Forelimb muscle (tissue), 1 donor: ENCODE data around the gene PDE3B. TPM values are rescaled to one million over a fixed set of nuclear protein-coding genes. Genes with fewer than 3 reads are reported as not detected.
"Not testable (repeated sequence)": the region's sequence is repeated elsewhere in the genome, so short reads cannot be mapped to it uniquely, and the experiment has no call there.

Experiments
- DNase-seq: peaks from one replicate; pipeline ENCODE4 v3.0.0-alpha.2; 2013; ENCODE audit warnings: low read depth
- polyA plus RNA-seq: library from polyadenylated mRNA; unstranded; fragments of 120-200 nt; gene quantifications from one replicate; pipeline ENCODE4 v1.2.1, GENCODE V29; 2013; ENCODE audit not compliant: insufficient read length

The PDE3B gene
- polyA plus RNA-seq, 1 donor, result 0.96 TPM

DNA sequence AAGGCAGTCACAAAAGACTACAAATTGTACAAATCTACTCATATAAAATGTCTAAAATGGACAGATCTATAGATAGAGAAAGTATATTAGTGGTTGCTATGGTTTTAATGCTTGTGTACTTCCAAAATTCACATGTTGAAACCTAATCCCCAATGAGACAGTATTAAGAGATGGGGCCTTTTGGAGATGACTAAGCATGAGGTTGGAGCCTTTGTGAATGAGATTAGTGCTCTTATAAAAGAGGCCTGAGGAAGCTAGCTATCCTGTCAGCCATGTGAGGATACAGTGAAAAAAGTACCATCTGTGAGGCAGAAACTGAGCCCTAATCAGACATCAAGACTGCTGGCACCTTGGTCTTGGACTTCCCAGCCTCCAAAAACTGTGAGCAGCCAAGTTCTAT, 165.9 kb downstream of the PDE3B start:
- no peak for DNase-seq

DNA sequence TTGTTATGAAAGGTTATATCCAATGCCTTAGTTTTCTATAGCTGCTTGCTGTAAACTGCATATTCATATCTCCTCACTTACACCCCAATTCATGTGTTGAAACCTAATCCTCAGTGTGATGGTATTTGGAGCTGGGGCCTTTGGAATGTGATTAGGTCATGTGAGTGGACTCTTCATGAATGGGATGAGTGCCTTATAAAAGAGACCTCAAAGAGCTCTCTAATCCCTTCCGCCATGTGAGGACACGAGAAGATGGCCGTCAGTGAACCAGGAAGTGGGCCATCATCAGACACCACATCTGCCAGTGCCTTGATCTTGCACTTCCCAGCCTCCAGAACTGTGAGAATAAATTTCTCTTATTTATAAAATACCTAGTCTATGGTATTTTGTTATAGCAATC, 169.2 kb downstream of the PDE3B start:
- no peak for DNase-seq

DNA sequence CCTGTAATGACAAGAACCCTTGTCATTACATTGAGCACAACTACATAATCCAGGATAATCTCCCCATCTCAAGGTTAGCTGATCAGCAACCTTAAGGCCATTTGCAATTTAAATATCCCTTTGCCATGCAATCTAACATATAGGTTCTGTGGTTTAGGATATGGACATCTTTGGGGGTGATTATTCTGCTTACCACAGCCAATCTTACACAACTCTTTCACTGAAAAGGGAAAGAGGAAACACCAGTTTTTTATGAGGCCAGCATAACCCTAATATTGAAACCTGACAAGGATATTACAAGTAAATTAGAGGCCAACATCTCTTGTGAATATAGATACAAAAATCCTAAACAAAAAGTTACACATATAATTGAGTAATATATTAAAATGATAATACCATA, 169.9 kb downstream of the PDE3B start:
- DNase-seq, result no peak

GRCh38 chr11:14818779-14819178, 175.2 kb downstream of the PDE3B start:
- DNase-seq, result no peak

DNA sequence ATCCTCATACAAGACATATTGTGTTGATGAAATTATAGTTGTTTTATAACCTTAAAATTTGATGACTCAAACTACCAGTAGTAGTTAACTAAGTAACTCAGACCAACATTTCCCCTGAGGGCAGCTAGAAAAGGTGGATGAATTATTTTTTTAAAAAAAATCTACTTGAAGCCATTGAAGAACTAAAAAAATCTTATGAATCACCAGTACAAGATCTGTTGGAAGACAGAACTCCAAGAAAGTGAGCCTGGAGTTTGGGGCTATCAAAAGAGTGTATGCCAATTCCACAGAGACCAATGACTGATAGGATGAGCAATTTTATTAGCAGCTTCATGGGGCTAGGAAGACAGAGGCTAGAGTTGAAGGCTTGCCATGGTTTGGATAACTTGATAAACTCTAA, 176.0 kb downstream of the PDE3B start:
- DNase-seq, result no peak

DNA sequence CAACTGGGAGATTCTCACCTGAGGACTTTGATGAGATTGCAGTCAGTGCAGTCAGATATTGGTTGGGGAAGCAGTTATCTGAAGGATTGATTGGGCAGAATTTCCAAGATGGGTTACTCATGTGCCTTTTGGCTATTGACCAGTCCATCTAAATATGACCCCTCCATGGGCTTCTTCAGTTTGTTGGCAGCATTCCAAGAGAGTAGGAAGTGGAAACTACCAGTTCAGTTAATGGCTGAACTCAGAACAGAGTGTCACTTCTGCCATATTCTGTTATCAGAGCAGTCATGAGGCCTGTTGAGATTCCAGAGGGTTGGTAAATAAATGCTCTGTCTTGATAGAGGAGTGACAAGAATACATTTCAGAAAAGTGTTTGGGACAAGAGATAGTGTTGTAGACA, 177.4 kb downstream of the PDE3B start:
- no peak for DNase-seq

- DNase-seq, result no peak
Measured at GRCh38 chr11:14826600-14826999, 183.0 kb downstream of the PDE3B start.

DNA sequence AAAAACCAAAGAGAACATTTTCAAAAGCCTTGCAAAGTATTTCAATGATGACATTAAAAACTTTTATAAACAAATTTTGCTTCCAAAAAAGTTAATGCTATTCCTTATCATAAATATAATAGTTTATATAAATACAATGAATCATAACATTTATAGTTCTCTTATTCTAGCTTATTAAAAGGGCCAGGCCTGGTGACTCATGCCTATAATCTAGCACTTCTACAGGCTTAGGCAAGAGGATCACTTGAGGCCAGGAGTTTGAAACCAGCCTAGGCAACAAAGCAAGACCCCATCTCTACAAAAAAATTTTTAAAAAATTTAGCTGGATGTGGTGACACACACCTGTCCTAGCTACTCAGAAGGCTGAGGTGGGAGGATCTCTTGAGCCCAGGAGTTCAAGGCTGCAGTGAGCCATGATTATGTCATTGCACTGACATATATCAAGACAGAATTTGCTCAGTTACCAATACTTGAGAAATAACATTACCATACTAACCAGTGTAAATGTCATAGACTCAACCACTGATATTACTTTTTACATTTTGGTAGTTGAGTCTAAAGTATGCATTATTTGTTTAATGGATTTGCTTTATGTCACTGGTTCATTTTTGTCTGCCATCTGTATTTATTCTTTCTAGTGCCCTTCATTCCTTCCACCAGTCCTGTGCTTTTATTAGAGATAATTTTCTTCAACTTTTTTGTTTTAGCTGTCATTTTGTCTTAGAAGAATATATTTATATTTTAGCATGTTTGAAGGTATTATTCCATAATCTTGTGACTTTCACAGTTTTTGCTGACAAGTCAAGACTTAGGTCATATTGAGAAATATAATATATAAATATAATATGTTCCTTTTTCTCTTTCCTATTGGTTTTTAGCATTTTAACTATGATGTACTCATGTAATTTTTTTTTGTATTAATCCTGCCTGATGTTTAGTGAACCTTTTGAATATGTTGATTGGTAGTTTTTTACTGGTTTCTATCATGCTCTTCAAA, 192.2 kb downstream of the PDE3B start:
- DNase-seq, result no peak

GRCh38 chr11:14842002-14842401, 198.4 kb downstream of the PDE3B start:
- no peak for DNase-seq

GRCh38 chr11:14852571-14853177, 209.1 kb downstream of the PDE3B start:
- DNase-seq, result no peak

- DNase-seq, result no peak
Measured at GRCh38 chr11:14854057-14854456, 210.5 kb downstream of the PDE3B start.

GRCh38 chr11:14855890-14856289, 212.3 kb downstream of the PDE3B start:
- DNase-seq, result no peak

- no peak for DNase-seq
Measured at GRCh38 chr11:14857621-14858020, 214.0 kb downstream of the PDE3B start.

GRCh38 chr11:14858404-14858803, 214.8 kb downstream of the PDE3B start:
- no peak for DNase-seq

- DNase-seq, result no peak
Measured at GRCh38 chr11:14860511-14860910, 216.9 kb downstream of the PDE3B start.

DNA sequence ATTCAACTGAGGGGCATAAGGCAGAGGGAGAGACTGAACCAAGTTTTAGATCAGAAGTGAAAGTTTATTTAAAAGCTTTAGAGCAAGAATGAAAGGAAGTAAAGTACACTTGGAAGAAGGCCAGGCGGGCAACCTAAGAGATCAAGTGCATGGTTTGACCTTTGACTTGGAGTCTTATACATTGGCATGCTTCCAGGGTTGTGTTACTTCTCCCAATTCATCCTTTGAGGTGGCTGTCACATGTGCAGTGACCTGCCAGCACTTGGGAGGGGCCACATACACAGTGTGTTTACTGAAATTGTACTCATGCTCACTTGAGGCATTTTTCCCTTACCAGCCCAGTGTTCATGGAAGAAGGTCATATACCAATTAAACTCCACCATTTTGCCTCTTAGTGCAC, 218.1 kb downstream of the PDE3B start:
- DNase-seq, result no peak

GRCh38 chr11:14863775-14864174, 220.2 kb downstream of the PDE3B start:
- not testable (repeated sequence) for DNase-seq

DNA sequence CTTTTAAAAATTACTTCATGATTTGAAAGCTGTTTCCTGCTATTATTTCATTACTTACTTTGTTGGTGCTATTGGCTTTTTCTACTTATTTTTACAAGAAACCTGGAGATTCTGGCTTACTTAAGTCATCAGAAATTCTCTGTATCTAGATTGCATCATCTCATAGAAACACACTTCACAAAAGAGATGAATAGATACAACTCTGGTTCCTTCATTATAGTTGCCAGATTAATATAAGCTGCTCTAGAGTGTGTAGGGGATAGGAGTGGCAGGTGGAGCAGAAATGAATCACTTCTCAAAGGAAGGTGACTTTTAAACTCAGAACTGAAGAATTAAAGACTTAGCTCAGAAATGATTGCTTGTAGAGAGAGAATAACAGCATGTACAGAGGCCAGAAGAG, 228.4 kb downstream of the PDE3B start:
- DNase-seq, result no peak

DNA sequence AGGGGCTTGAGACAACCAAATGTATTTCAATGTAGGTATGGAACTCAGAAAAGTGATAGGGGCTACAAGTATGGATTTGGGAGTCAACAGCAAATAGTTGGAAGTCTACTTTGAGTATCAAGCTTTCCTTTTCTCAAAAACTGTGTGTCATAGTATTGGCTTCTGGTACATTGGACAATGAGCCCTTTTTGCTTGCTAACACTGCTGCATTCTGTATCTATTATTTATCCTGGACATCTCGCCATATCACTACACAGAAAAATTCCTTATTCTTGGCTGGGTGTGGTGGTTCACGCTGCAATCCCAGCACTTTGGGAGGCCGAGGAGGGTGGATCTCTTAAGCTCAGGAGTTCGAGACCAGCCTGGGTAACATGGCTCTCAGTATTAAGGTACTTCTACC, 230.0 kb downstream of the PDE3B start:
- no peak for DNase-seq

- no peak for DNase-seq
Measured at GRCh38 chr11:14875163-14875562, 231.6 kb downstream of the PDE3B start.

- DNase-seq, result no peak
Measured at GRCh38 chr11:14881576-14882193, 238.1 kb downstream of the PDE3B start.

GRCh38 chr11:14882196-14882595, 238.6 kb downstream of the PDE3B start:
- no peak for DNase-seq

DNA sequence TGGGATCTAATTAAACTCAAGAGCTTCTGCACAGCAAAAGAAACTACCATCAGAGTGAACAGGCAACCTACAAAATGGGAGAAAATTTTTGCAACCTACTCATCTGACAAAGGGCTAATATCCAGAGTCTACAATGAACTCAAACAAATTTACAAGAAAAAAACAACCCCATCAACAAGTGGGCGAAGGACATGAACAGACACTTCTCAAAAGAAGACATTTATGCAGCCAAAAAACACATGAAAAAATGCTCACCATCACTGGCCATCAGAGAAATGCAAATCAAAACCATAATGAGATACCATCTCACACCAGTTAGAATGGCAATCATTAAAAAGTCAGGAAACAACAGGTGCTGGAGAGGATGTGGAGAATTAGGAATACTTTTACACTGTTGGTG, 240.1 kb downstream of the PDE3B start:
- DNase-seq, result not testable (repeated sequence)
